Measurements from ENCODE around the gene MRPS31. TPM values are rescaled to one million over a fixed set of nuclear protein-coding genes. Genes with fewer than 3 reads are reported as not detected.

MRPS31 gene
- total RNA-seq = 10 to 100 TPM; 13.1 to 40.9 (median 21.2) TPM
- 100 to 1,000 TPM in 1 of 3 donors, 10 to 100 TPM in 2; 35.7 to 115 (median 55.1) TPM for polyA plus RNA-seq
- long read RNA-seq, donor 1, transcript MRPS31-201 (7 exons, 1,462 nt) = major isoform, 14 of 22 reads
- long read RNA-seq, donor 1, partial matches to known transcripts = 6 of 22 reads
- long read RNA-seq, donor 1, other reads (novel, unspliced or antisense) = 0 of 22 reads
- long read RNA-seq, donor 2, transcript MRPS31-204 (2 exons, 782 nt) = minor isoform, 6 of 28 reads
- long read RNA-seq, donor 2, transcript MRPS31-201 (7 exons, 1,462 nt) = major isoform, 16 of 28 reads
- long read RNA-seq, donor 2, partial matches to known transcripts = 6 of 28 reads
- long read RNA-seq, donor 2, other reads (novel, unspliced or antisense) = 0 of 28 reads
- long read RNA-seq, donor 3, transcript MRPS31-201 (7 exons, 1,462 nt) = major isoform, 12 of 21 reads
- long read RNA-seq, donor 3, partial matches to known transcripts = 6 of 21 reads
- long read RNA-seq, donor 3, other reads (novel, unspliced or antisense) = 0 of 21 reads
- long read RNA-seq, donor 4, transcript MRPS31-201 (7 exons, 1,462 nt) = major isoform, 10 of 19 reads
- long read RNA-seq, donor 4, partial matches to known transcripts = 8 of 19 reads
- long read RNA-seq, donor 4, other reads (novel, unspliced or antisense) = 1 of 19 reads
- long read RNA-seq, donor 5, transcript MRPS31-201 (7 exons, 1,462 nt) = major isoform, 19 of 23 reads
- long read RNA-seq, donor 5, partial matches to known transcripts = 1 of 23 reads
- long read RNA-seq, donor 5, other reads (novel, unspliced or antisense) = 3 of 23 reads
- long read RNA-seq, donor 6, partial matches to known transcripts = 10 of 14 reads
- long read RNA-seq, donor 6, other reads (novel, unspliced or antisense) = 1 of 14 reads
- long read RNA-seq, donor 7, transcript MRPS31-201 (7 exons, 1,462 nt) = major isoform, 9 of 17 reads
- long read RNA-seq, donor 7, partial matches to known transcripts = 7 of 17 reads
- long read RNA-seq, donor 7, other reads (novel, unspliced or antisense) = 0 of 17 reads
- long read RNA-seq, donor 8, transcript MRPS31-201 (7 exons, 1,462 nt) = major isoform, 15 of 21 reads
- long read RNA-seq, donor 8, partial matches to known transcripts = 5 of 21 reads
- long read RNA-seq, donor 8, other reads (novel, unspliced or antisense) = 0 of 21 reads
- long read RNA-seq, donor 9, transcript MRPS31-201 (7 exons, 1,462 nt) = major isoform, 8 of 17 reads
- long read RNA-seq, donor 9, partial matches to known transcripts = 7 of 17 reads
- long read RNA-seq, donor 9, other reads (novel, unspliced or antisense) = 0 of 17 reads
- long read RNA-seq, donor 10, partial matches to known transcripts = 0 of 4 reads
- long read RNA-seq, donor 10, other reads (novel, unspliced or antisense) = 0 of 4 reads

DNA sequence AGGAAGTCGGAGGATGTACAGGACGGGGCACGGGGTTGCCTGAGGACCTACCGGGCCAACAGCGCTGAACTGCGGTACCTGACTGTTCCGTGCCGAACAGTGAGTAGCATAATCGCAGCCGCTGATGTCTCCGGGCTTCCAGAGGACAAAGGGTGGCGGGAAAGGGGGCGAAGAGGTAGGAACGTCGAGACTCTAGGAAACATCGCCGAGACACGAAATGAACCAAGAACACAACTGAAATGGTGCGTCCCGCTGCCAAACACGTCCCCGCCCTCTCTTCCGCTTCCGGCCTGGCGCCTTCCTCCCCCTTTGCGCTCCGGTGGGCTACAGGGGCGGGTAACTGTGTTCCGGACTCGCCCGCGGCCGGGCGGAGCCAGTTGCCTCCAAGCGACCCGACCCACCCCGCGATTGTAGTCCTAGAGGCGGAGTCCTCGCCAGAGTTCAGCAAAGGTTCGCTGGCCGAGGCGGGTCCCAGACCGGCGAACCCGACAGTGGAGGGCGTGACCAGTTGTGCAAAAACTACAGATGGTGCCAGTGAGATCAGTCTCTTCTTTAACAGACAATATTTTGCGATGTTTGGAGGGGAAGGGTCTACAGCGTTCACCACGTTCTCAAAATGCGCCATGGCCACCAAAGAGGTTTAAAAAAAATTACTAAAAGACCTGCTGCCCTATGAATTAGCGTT is at the start of gene MRPS31:
Gene MRPS31, minus strand, starts transcription at position 257 of the 685 bp plus-strand sequence. Its CDS starts 54 bp downstream, at position 203.
- H3K4me1 ChIP-seq (replicated peaks in 1 of 2) = peaks cover 0 to 8% of the 10 kb centered on the region in 2 donors
- DNase-seq = peak; percentile 92 to 98 (median 97)
- peak in 1 of 2 donors; percentile 76 for TF ChIP-seq POLR2A (IDR thresholded peaks at IDR 0.05)
- TF ChIP-seq, protein P1, sequence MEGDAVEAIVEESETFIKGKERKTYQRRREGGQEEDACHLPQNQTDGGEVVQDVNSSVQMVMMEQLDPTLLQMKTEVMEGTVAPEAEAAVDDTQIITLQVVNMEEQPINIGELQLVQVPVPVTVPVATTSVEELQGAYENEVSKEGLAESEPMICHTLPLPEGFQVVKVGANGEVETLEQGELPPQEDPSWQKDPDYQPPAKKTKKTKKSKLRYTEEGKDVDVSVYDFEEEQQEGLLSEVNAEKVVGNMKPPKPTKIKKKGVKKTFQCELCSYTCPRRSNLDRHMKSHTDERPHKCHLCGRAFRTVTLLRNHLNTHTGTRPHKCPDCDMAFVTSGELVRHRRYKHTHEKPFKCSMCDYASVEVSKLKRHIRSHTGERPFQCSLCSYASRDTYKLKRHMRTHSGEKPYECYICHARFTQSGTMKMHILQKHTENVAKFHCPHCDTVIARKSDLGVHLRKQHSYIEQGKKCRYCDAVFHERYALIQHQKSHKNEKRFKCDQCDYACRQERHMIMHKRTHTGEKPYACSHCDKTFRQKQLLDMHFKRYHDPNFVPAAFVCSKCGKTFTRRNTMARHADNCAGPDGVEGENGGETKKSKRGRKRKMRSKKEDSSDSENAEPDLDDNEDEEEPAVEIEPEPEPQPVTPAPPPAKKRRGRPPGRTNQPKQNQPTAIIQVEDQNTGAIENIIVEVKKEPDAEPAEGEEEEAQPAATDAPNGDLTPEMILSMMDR (IDR thresholded peaks at IDR 0.05) = peak in 3 of 6 experiments; percentile 9 to 29 (median 21)
- intact Hi-C loops (cut with DNase I) = loop anchor here in 1 of 2 donors (10.0 kb wide), 1 partner anchor 1086 kb away; no protein-coding TSS in a partner anchor
- no peaks in the 10 kb centered on the region for H3K36me3 ChIP-seq (replicated peaks in 1 of 2)
- 0 to 1% (median 0%) methylated on average over 17 to 52 of the region's 52 CpGs for WGBS, 4 donors
- H3K27me3 ChIP-seq = no peaks in the 10 kb centered on the region
- peak within 1 kb of the TSS; percentile 63 to 86 (median 80) for H3K27ac ChIP-seq
- no peaks in the 10 kb centered on the region for H3K9me3 ChIP-seq (replicated peaks in 1 of 3)
- H3K4me3 ChIP-seq = peak within 1 kb of the TSS; percentile 66 to 90 (median 72)

DNA sequence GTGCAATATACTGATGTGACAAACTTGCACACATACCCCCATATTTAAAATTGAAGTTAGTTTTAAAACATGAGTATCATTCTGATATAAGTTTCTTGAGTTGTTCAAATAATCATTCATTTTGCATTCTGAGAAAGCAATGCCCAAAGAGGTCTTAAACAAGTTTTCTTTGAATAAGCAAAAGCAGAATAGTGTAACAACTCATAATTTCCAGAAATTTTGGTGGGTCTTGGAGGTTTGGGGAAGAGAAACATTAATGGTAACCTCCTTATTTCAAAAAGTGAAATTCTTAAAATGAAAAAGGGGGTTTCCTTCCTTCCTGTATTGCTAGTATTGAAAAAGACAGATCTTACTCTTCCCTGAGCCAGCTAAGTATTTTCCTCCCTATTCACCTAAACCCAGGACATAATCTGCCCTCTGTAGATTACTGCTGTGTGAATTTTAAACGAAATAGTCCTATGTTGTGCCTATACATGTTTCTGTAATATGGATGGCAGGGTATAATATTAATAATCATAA is 48.9 kb upstream of the MRPS31 start:
- H3K4me3 ChIP-seq = no peak overlapping the region
- WGBS, 4 donors = 74 to 90% (median 83%) methylated on average over 1 of the region's 1 CpG
- no peak overlapping the region for H3K27ac ChIP-seq
- intact Hi-C loops (cut with DNase I) = no loop called here
- H3K9me3 ChIP-seq (replicated peaks in 1 of 3) = no peaks in the 10 kb centered on the region
- TF ChIP-seq, protein P1 (IDR thresholded peaks at IDR 0.05) = no peak
- TF ChIP-seq POLR2A (IDR thresholded peaks at IDR 0.05) = no peak
- H3K4me1 ChIP-seq (replicated peaks in 1 of 2) = no peaks in the 10 kb centered on the region
- H3K27me3 ChIP-seq = no peaks in the 10 kb centered on the region
- H3K36me3 ChIP-seq (replicated peaks in 1 of 2) = no peaks in the 10 kb centered on the region
- DNase-seq = no peak

DNA sequence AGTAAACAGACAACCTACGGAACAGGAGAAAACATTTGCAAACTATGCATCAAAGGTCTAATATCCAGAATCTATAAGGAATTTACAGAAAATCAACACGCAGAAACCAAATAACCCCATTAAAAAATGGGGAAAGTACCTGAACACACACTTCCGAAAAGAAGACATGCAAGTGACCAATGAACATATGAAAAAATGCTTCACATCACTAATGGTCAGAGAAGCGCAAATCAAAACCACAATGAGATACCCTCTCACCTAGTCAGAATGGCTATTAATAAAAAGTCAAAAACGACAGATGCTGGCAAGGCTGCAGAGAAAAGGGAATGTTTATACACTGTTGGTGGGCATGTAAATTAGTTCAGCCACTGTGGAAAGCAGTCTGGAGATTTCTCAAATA is 47.9 kb upstream of the MRPS31 start:
- DNase-seq = no peak
- no peak overlapping the region for H3K27ac ChIP-seq
- H3K4me1 ChIP-seq (replicated peaks in 1 of 2) = no peaks in the 10 kb centered on the region
- no peaks in the 10 kb centered on the region for H3K9me3 ChIP-seq (replicated peaks in 1 of 3)
- no peaks in the 10 kb centered on the region for H3K36me3 ChIP-seq (replicated peaks in 1 of 2)
- WGBS, 4 donors = 86 to 95% (median 90%) methylated on average over 5 of the region's 5 CpGs
- intact Hi-C loops (cut with DNase I) = no loop called here
- H3K4me3 ChIP-seq = no peak overlapping the region
- H3K27me3 ChIP-seq = no peaks in the 10 kb centered on the region
- TF ChIP-seq, protein P1 (IDR thresholded peaks at IDR 0.05) = no peak
- TF ChIP-seq POLR2A (IDR thresholded peaks at IDR 0.05) = no peak

Data from adrenal gland (tissue), 19 donors.